ENCODE data around the gene KCMF1. TPM values are rescaled to one million over a fixed set of nuclear protein-coding genes. Genes with fewer than 3 reads are reported as not detected.

The KCMF1 gene
- total and polyA plus RNA-seq, 10 of the 15 experiments (the other 5 are each of a cell fraction or from before 2014, with no cell fraction given) = 8.4 to 124 (median 43.0) TPM

DNA sequence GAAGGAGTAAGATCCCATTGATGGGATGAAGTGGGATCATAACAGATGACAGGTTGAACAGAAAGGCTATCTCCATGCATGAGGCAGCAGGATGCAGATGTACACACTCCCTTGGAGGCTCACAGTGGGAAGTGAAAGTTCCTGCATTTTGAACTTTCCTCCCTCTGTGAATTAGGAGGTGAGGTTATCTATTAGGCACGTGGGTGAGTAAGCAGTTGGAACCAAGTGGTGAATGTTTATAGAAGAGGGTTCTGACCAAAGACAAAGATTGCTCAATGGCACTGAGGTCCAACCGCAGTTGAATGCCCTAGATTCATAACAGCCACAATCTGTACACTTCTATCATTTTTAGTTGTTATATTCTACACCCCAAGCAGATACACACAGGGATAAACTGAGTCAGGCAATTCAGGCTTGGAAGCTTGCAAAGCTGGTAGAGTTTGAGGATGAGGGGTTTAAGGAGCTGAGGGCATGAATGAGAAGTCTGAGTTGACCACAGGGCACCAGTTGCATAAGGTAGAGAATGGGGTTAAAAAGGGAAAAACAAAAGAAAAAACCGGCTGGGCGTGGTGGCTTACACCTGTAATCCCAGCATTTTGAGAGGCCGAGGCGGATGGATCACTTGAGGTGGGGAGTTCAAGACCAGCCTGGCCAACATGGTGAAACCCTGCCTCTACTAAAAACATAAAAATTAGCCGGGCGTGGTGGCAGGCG is 7.1 kb upstream of the KCMF1 start (continued):
- TF ChIP-seq CEBPZ (IDR thresholded peaks at IDR 0.05; ENCODE audit: low read depth, low read length) = no peak
- TF ChIP-seq JUND (IDR thresholded peaks at IDR 0.05; ENCODE audit: low read depth, low read length) = no peak
- no peak for TF ChIP-seq SIN3A (IDR thresholded peaks at IDR 0.05; ENCODE audit: low read depth, low read length)
- TF ChIP-seq IKZF1 (conservative IDR thresholded peaks at IDR 0.05) = 0 out of 2 replicates have a peak, but pooled peaks have one; percentile 14

- H2AFZ ChIP-seq (ENCODE audit: control insufficient read depth, low read depth, low read length) = no peak overlapping the region
- ChIA-PET CTCF (interaction anchor here (1.0 kb wide), 2 partner anchors 10 to 19 kb away, joined by 3 read pairs; no protein-coding TSS in a partner anchor), POLR2A (interaction anchor here (0.7 to 1.9 kb wide), 2 partner anchors 18 to 324 kb away, joined by 3 to 5 read pairs; no protein-coding TSS in a partner anchor), SMC1A (ENCODE audit: uncharacterized antibody, unreplicated experiment) (interaction anchor here (21.0 kb wide), 1 partner anchor 26 kb away, joined by 378 read pairs; no protein-coding TSS in a partner anchor), RAD21 (ENCODE audit: unreplicated experiment) (interaction anchor here (1.1 to 1.5 kb wide), 3 partner anchors 18 to 34 kb away, joined by 3 to 4 read pairs (median 3); no protein-coding TSS in a partner anchor)
- in situ Hi-C loops (cut with MboI) (no loop called here), intact Hi-C loops (cut with micrococcal nuclease; ENCODE audit: unreplicated experiment) (no loop called here)
- no peak overlapping the region for H3K9ac ChIP-seq (ENCODE audit: control insufficient read depth, insufficient read depth, low read length)
- DNase-seq (ENCODE audit: low read depth, low spot score) (no peak), FAIRE-seq (no peak), ATAC-seq (peak; percentile 18)
- H3K4me1 ChIP-seq (ENCODE audit: control insufficient read depth, insufficient read depth, low read length) = peaks cover 22% of the 10 kb centered on the region
- WGBS (ENCODE audit: insufficient coverage, insufficient replicate concordance, low lambda C conversion rate, missing lambda C conversion rate) = 69% methylated on average over 9 of the region's 9 CpGs
- no peaks in the 10 kb centered on the region for H4K20me1 ChIP-seq (ENCODE audit: control insufficient read depth, insufficient read depth)
- no peaks in the 10 kb centered on the region for H3K27me3 ChIP-seq (replicated peaks in 1 of 2; ENCODE audit: control insufficient read depth in 2 of 2, insufficient read depth in 2 of 2, low read length in 1 of 2)
- no peaks in the 10 kb centered on the region for H3K9me3 ChIP-seq (replicated peaks; ENCODE audit: control insufficient read depth, insufficient read depth, low read length)
- no peak overlapping the region for H3K4me3 ChIP-seq
- BruUV-seq (replicated peaks) = TSS peak; percentile 41
- peak overlapping the region; percentile 3 for H3K27ac ChIP-seq (ENCODE audit: control insufficient read depth, insufficient read depth)
- H3K4me2 ChIP-seq (ENCODE audit: control insufficient read depth, insufficient read depth) = peak overlapping the region; percentile 1; the same call in 1 of the 2 replicates
- H3K79me2 ChIP-seq (ENCODE audit: control insufficient read depth, insufficient read depth, low read length) = peaks cover 40% of the 10 kb centered on the region
- H3K36me3 ChIP-seq (ENCODE audit: control insufficient read depth in 2 of 2, insufficient read depth in 2 of 2, low read length in 1 of 2) = peaks cover 4 to 13% of the 10 kb centered on the region in 2 experiments
- TF ChIP-seq POLR2AphosphoS2 (IDR thresholded peaks at IDR 0.05; ENCODE audit: low read depth, low read length) (peak; percentile 55; the same call in 1 of the 2 replicates), JUND (IDR thresholded peaks at IDR 0.05; ENCODE audit: low read depth, low read length) (no peak), ZNF687 (IDR thresholded peaks at IDR 0.05) (peak; percentile 71; the same call in 1 of the 2 replicates), FOS (IDR thresholded peaks at IDR 0.05; ENCODE audit: borderline replicate concordance, extremely low read depth, insufficient read length) (no peak), MYB (IDR thresholded peaks at IDR 0.05; ENCODE audit: borderline replicate concordance, low read depth, low read length) (no peak), FOXM1 (IDR thresholded peaks at IDR 0.05; ENCODE audit: low read depth, low read length) (no peak), POU2F2 (IDR thresholded peaks at IDR 0.05; ENCODE audit: borderline replicate concordance, low read depth, low read length) (no peak)
Measured at GRCh38 chr2:84964406-84965191, 6.4 kb upstream of the KCMF1 start.
